ENCODE results near the gene MAPT.
A peak's percentile ranks its signal among the peaks of the same experiment; 100 is the strongest.
"Not testable (repeated sequence)": the region's sequence is repeated elsewhere in the genome, so short reads cannot be mapped to it uniquely, and the experiment has no call there.

Gene MAPT

DNA sequence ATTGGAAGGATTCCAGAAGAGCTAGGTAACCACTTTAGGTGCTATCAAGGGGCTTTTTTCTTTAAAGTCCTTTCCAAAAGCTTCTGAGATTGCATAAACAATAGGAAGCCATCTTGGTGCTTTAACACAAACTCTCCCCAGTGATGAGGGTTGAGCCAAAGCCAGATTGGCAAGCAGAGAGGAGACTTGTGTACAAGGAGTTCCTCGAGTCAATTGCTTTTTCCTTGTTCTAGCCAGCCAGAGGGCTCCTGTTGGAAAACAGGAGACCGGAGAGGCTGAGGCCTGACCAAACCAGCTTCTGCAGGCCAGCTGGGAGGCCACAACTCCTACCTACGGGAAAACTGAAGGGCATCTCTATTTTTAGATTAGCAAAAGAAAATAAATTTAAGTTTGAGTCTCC is 46.5 kb downstream of the MAPT start:
- in situ Hi-C loops (cut with MboI; ENCODE audit: low pct_unique_long_range_greater_than_20kb, low sequenced_read_pairs) = no loop called here
- no peak for DNase-seq

GRCh38 chr17:45941395-45941794 is 47.0 kb downstream of the MAPT start:
- in situ Hi-C loops (cut with MboI; ENCODE audit: low pct_unique_long_range_greater_than_20kb, low sequenced_read_pairs) = no loop called here
- DNase-seq = no peak

GRCh38 chr17:45942284-45942683 is 47.9 kb downstream of the MAPT start:
- in situ Hi-C loops (cut with MboI; ENCODE audit: low pct_unique_long_range_greater_than_20kb, low sequenced_read_pairs) = no loop called here
- DNase-seq = no peak

DNA sequence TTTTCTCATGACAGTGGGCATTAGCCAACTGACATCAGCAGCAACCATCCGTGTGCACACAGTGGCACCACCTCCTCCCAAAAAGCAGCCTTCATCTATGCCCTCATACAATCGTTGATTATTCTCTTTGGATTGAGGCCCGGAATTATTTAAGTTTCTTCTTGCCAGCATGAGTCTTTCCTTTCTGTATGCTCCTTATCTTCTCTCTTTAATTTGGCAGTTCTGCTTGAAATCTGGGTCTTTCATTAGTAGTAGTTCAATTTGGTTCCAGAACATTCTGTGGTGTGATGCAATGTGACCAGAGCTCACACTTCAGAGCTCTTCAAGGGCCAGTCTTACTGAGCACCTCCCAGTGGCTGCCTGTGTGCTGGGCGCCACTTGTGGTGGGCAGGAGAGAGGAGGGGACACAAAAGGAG is 52.5 kb downstream of the MAPT start:
- in situ Hi-C loops (cut with MboI; ENCODE audit: low pct_unique_long_range_greater_than_20kb, low sequenced_read_pairs) = no loop called here
- no peak for DNase-seq

- no peak for DNase-seq
- in situ Hi-C loops (cut with MboI; ENCODE audit: low pct_unique_long_range_greater_than_20kb, low sequenced_read_pairs) = no loop called here
Observed at GRCh38 chr17:45948498-45948880, 54.1 kb downstream of the MAPT start.

- in situ Hi-C loops (cut with MboI; ENCODE audit: low pct_unique_long_range_greater_than_20kb, low sequenced_read_pairs) = no loop called here
- peak; percentile 71 for DNase-seq
Observed at GRCh38 chr17:45948881-45949624, 54.7 kb downstream of the MAPT start.

DNA sequence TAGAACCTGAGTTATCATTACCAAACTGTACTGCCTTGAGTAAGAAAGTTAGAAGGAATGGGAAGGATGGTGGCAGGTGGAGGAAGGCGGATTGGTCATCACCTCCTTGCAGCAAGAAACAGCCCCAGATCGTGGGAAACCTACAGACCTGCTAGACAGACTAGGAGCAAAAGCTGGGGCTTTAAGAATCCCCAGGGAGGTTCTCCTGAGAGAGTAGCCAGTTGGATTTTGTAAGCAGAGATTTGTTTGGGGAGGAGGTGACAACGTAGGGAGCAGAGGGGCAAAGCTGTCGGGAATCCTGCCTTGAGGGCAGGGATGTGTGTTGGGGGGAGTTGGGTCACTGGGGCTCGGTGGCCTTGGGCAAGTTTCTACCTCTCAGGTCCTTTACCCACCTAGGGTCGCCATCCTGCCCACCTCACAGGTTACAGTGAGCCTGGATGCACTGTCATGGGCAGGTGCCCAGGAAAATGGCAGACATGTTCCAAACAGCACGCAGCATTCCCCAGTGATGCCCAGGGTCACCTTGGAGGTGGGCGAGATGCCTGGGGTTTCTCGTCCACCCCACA is 55.5 kb downstream of the MAPT start:
- no peak for DNase-seq
- in situ Hi-C loops (cut with MboI; ENCODE audit: low pct_unique_long_range_greater_than_20kb, low sequenced_read_pairs) = no loop called here

GRCh38 chr17:45950888-45951287 is 56.5 kb downstream of the MAPT start:
- DNase-seq = no peak
- in situ Hi-C loops (cut with MboI; ENCODE audit: low pct_unique_long_range_greater_than_20kb, low sequenced_read_pairs) = no loop called here

- in situ Hi-C loops (cut with MboI; ENCODE audit: low pct_unique_long_range_greater_than_20kb, low sequenced_read_pairs) = no loop called here
Observed at GRCh38 chr17:45951403-45951802, 57.0 kb downstream of the MAPT start.

DNA sequence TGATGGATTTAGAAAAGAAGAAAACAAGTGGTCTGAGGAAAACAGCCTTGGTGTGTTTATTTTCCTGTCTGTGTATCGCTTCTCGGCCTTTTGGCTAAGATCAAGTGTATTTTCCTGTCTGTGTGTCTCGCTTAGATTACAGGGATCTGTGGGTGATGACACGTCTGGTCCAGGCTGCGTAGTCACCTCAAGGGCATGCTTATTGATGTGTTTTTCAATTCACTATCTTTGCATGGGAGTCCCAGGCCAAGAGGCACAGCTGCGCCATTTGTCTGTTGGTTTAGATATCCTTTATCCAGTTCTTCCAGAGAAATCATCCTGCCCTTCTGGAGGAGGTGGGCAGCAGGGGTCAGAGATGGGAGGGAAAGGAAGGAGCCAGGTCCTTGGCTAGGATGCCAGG is 57.6 kb downstream of the MAPT start:
- in situ Hi-C loops (cut with MboI; ENCODE audit: low pct_unique_long_range_greater_than_20kb, low sequenced_read_pairs) = no loop called here
- no peak for DNase-seq

More at GRCh38 chr17:45951403-45951802, 57.0 kb downstream of the MAPT start:
- no peak for DNase-seq

DNA sequence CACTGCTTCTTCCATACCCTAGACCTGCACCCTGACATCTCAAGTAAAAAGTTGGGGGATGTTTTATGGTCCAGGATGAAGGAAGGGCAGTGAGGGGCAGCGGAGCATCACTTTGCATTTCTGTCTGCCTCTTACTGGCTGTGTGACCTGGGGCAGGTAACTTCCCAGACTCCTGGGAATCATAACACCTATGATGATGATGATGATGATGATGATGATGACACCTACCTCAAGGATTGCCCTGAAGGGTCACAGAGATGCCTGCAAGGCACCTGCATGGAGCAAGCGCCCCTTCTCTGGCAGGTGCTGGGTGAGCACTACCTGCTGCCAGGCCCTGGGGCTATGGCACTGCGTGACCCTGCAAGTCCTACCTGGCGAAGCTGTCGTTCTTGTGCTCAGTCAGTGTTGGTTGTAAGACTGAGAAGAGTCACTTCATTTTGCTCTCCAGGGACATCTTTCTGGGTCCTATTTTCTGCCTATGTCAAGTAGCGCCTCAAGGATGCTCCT is 58.5 kb downstream of the MAPT start:
- DNase-seq = no peak
- in situ Hi-C loops (cut with MboI; ENCODE audit: low pct_unique_long_range_greater_than_20kb, low sequenced_read_pairs) = no loop called here

DNA sequence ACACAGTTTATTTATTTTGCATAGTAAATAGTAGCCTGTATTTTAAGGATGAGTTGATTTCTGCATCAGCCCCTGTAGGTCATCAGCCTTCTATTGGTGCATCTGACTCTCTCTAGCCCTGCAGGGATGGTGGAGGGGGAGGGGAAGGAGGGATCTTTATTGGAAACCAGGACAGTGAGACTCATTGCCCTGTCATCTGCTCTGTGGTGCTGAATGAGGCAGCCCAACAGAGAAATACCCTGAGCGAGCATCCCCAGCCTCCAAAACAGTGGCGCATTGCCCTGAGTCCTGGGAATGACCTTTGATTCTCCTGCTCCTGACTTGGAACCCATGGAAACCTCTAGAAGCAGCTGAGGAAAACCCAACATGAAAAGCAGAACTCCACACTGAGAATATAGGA is 59.2 kb downstream of the MAPT start:
- DNase-seq = no peak
- in situ Hi-C loops (cut with MboI; ENCODE audit: low pct_unique_long_range_greater_than_20kb, low sequenced_read_pairs) = no loop called here

GRCh38 chr17:45954914-45955313 is 60.6 kb downstream of the MAPT start:
- DNase-seq = no peak
- in situ Hi-C loops (cut with MboI; ENCODE audit: low pct_unique_long_range_greater_than_20kb, low sequenced_read_pairs) = no loop called here

GRCh38 chr17:45955326-45955725 is 61.0 kb downstream of the MAPT start:
- no peak for DNase-seq
- in situ Hi-C loops (cut with MboI; ENCODE audit: low pct_unique_long_range_greater_than_20kb, low sequenced_read_pairs) = no loop called here

DNA sequence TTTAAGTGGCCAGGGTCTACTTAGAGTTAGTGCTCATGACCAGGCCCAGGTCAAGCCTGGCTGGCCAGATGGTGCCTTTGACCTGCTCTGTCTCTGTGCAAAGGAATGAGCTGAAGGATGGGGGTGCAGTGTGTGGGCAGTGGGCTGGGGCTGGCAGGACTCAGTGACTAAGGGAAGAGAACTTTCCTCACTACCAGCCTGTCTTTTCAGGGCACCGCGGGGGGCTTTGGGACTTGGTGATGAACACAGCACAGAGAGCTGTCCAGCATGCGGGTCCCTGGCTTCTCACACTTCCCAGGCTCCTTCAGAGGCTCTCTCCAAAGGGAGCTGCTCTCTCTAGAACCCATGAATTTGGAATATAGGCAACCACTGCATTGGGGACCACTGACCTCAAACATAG is 61.7 kb downstream of the MAPT start:
- DNase-seq = no peak
- in situ Hi-C loops (cut with MboI; ENCODE audit: low pct_unique_long_range_greater_than_20kb, low sequenced_read_pairs) = no loop called here

DNA sequence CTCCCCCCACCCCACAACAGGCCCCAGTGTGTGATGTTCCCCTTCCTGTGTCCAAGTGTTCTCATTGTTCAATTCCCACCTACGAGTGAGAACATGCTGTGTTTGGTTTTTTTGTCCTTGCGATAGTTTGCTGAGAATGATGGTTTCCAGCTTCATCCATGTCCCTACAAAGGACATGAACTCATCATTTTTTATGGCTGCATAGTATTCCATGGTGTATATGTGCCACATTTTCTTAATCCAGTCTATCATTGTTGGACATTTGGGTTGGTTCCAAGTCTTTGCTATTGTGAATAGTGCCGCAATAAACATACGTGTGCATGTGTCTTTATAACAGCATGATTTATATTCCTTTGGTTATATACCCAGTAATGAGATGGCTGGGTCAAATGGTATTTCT is 62.4 kb downstream of the MAPT start:
- in situ Hi-C loops (cut with MboI; ENCODE audit: low pct_unique_long_range_greater_than_20kb, low sequenced_read_pairs) = not testable (repeated sequence)

GRCh38 chr17:45958307-45958706 is 64.0 kb downstream of the MAPT start:
- in situ Hi-C loops (cut with MboI; ENCODE audit: low pct_unique_long_range_greater_than_20kb, low sequenced_read_pairs) = no loop called here
- DNase-seq = no peak

More for the DNA sequence above, 62.4 kb downstream of the MAPT start:
- DNase-seq = not testable (repeated sequence)

- no peak for DNase-seq
- in situ Hi-C loops (cut with MboI; ENCODE audit: low pct_unique_long_range_greater_than_20kb, low sequenced_read_pairs) = no loop called here
Observed at GRCh38 chr17:45958994-45959665, 64.8 kb downstream of the MAPT start.

GRCh38 chr17:45960311-45960710 is 66.0 kb downstream of the MAPT start:
- in situ Hi-C loops (cut with MboI; ENCODE audit: low pct_unique_long_range_greater_than_20kb, low sequenced_read_pairs) = no loop called here
- DNase-seq = no peak

DNA sequence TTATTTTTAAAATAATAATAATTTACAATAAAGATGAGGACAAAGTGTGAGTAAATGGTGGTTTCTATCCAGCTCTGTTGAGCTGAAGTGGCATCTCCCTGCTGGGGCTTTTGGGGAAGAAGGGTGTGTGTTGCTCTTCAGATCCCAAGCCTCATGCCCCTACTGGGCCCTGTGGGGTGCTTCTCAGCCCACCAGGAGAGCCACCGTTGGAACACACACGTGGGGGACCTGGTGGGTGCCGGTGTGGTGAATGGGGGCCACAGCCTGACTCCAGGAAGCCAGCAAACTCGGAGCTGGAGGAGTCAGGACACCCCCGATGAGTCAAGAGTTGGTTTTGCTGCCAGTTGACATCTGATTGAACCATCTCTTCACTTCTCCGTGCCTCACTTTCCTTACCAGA is 66.9 kb downstream of the MAPT start:
- DNase-seq = no peak
- in situ Hi-C loops (cut with MboI; ENCODE audit: low pct_unique_long_range_greater_than_20kb, low sequenced_read_pairs) = no loop called here
